Hepatocyte (in vitro differentiated cells): ENCODE results near the gene KANK4. TPM values are rescaled to one million over a fixed set of nuclear protein-coding genes. Genes with fewer than 3 reads are reported as not detected.

Source experiments
- DNase-seq: peaks from one replicate; pipeline ENCODE4 v3.0.0-alpha.2; 2016; ENCODE audit warnings: low spot score
- H2AFZ ChIP-seq: fragments of 200-600 bp; sonication (generic); 2 replicates; pipeline ENCODE4 v1.6.0; 2016; ENCODE audit warnings: antibody characterized with exemption, mild to moderate bottlenecking
- H3K27ac ChIP-seq: fragments of 200-600 bp; sonication (generic); 2 replicates; pipeline ENCODE4 v1.5.1; 2016; ENCODE audit warnings: mild to moderate bottlenecking
- H3K27me3 ChIP-seq: fragments of 200-600 bp; sonication (generic); 2 replicates; pipeline ENCODE4 v1.6.1; 2016
- H3K36me3 ChIP-seq: fragments of 200-600 bp; sonication (generic); replicated peaks from 2 replicates; pipeline ENCODE4 v1.5.1; 2016; ENCODE audit warnings: low read depth; ENCODE audit not compliant: insufficient read depth
- H3K4me1 ChIP-seq: fragments of 200-600 bp; sonication (generic); 2 replicates; pipeline ENCODE4 v1.5.1; 2016; ENCODE audit warnings: mild to moderate bottlenecking, moderate library complexity; ENCODE audit not compliant: insufficient read depth
- H3K4me2 ChIP-seq: fragments of 200-600 bp; sonication (generic); 2 replicates; pipeline ENCODE4 v1.6.0; 2016
- H3K4me3 ChIP-seq: fragments of 200-600 bp; sonication (generic); 2 replicates; pipeline ENCODE4 v1.5.1; 2016; ENCODE audit warnings: mild to moderate bottlenecking
- H3K79me2 ChIP-seq: fragments of 200-600 bp; sonication (generic); 2 replicates; pipeline ENCODE4 v1.6.0; 2017; ENCODE audit warnings: mild to moderate bottlenecking
- H3K9me2 ChIP-seq: fragments of 200-600 bp; sonication (generic); replicated peaks from 2 replicates; pipeline ENCODE4 v1.6.0; 2017; ENCODE audit warnings: mild to moderate bottlenecking; ENCODE audit not compliant: insufficient read depth
- H3K9me3 ChIP-seq: fragments of 200-600 bp; sonication (generic); 2 replicates; pipeline ENCODE4 v1.5.1; 2016; ENCODE audit warnings: low read depth, mild to moderate bottlenecking
- H4K20me1 ChIP-seq: fragments of 200-600 bp; sonication (generic); 2 replicates; pipeline ENCODE4 v1.6.0; 2016; ENCODE audit warnings: mild to moderate bottlenecking; ENCODE audit not compliant: insufficient read depth, poor library complexity, severe bottlenecking
- CTCF ChIP-seq: fragments of 200-600 bp; sonication (generic); IDR thresholded peaks from 2 replicates; pipeline ENCODE4 v1.5.1; 2016; ENCODE audit warnings: antibody characterized with exemption, mild to moderate bottlenecking; ENCODE audit not compliant: poor library complexity
- EZH2 ChIP-seq: fragments of 200-600 bp; sonication (generic); IDR thresholded peaks from 2 replicates; pipeline ENCODE4 v1.6.1; 2016; ENCODE audit warnings: antibody characterized with exemption, mild to moderate bottlenecking, borderline replicate concordance
- EZH2phosphoT487 ChIP-seq: fragments of 200-600 bp; sonication (generic); IDR thresholded peaks from one replicate; pipeline ENCODE4 v1.6.1; 2018; ENCODE audit warnings: antibody characterized with exemption, mild to moderate bottlenecking, low read depth, moderate library complexity; ENCODE audit not compliant: unreplicated experiment, severe bottlenecking
- WGBS: methylation state at CpG from one replicate; pipeline ENCODE4 v1.1.6; 2016; ENCODE audit warnings: low lambda C conversion rate; ENCODE audit errors: missing lambda C conversion rate; 5-methylcytosine and 5-hydroxymethylcytosine counted together
- polyA plus RNA-seq: library from polyadenylated mRNA; unstranded; fragments of >200 nt; fragmentation: Nextera tagmentation; extraction: Ambion mirVana; gene quantifications from 2 replicates; pipeline ENCODE4 v1.2.1, GENCODE V29; 2016
- total RNA-seq: library from RNA; depleted of rRNA; stranded (reverse); fragments of >200 nt; gene quantifications from 2 replicates; pipeline ENCODE4 v1.2.3, GENCODE V29; 2014

The KANK4 gene
- total and polyA plus RNA-seq, 2 experiments from 2014 or later: 6.0 to 7.7 TPM

- DNase-seq: no peak
- H3K36me3 ChIP-seq: no peaks in the 10 kb centered on the region
- H3K27ac ChIP-seq: no peak overlapping the region
- H3K9me3 ChIP-seq: no peaks in the 10 kb centered on the region
- TF ChIP-seq EZH2: no peak
- no peak for TF ChIP-seq EZH2phosphoT487
- no peak for TF ChIP-seq CTCF
- no peak overlapping the region for H3K4me3 ChIP-seq
- no peak overlapping the region for H3K4me2 ChIP-seq
- H4K20me1 ChIP-seq: no peaks in the 10 kb centered on the region
- 96% methylated on average over 3 of the region's 3 CpGs for WGBS
- peaks cover 5% of the 10 kb centered on the region for H3K4me1 ChIP-seq
- no peaks in the 10 kb centered on the region for H3K9me2 ChIP-seq
- H3K79me2 ChIP-seq: no peaks in the 10 kb centered on the region
- no peaks in the 10 kb centered on the region for H3K27me3 ChIP-seq
- no peak overlapping the region for H2AFZ ChIP-seq
Observed at GRCh38 chr1:62341089-62341488, 21.9 kb upstream of the KANK4 start.

GRCh38 chr1:62337706-62338631 is 18.7 kb upstream of the KANK4 start:
- H3K9me2 ChIP-seq: no peaks in the 10 kb centered on the region
- no peaks in the 10 kb centered on the region for H3K27me3 ChIP-seq
- H3K4me2 ChIP-seq: no peak overlapping the region
- H3K27ac ChIP-seq: no peak overlapping the region
- no peaks in the 10 kb centered on the region for H4K20me1 ChIP-seq
- no peaks in the 10 kb centered on the region for H3K36me3 ChIP-seq
- WGBS: 55% methylated on average over 21 of the region's 21 CpGs
- peak overlapping the region; percentile 5 for H2AFZ ChIP-seq
- H3K79me2 ChIP-seq: no peaks in the 10 kb centered on the region
- H3K4me1 ChIP-seq: peaks cover 5% of the 10 kb centered on the region
- no peak overlapping the region for H3K4me3 ChIP-seq
- TF ChIP-seq EZH2 (no peak), CTCF (no peak), EZH2phosphoT487 (no peak)
- DNase-seq: no peak
- no peaks in the 10 kb centered on the region for H3K9me3 ChIP-seq

- no peak overlapping the region for H3K4me2 ChIP-seq
- no peaks in the 10 kb centered on the region for H3K79me2 ChIP-seq
Observed at GRCh38 chr1:62336995-62337705, 17.9 kb upstream of the KANK4 start.

More at GRCh38 chr1:62336995-62337705, 17.9 kb upstream of the KANK4 start:
- H3K9me3 ChIP-seq: no peaks in the 10 kb centered on the region
- H3K27me3 ChIP-seq: no peaks in the 10 kb centered on the region
- 71% methylated on average over 10 of the region's 10 CpGs for WGBS
- no peak for TF ChIP-seq EZH2phosphoT487
- TF ChIP-seq CTCF: no peak
- no peak for TF ChIP-seq EZH2
- no peak for DNase-seq
- peaks cover 5% of the 10 kb centered on the region for H3K4me1 ChIP-seq
- H4K20me1 ChIP-seq: no peaks in the 10 kb centered on the region
- no peaks in the 10 kb centered on the region for H3K9me2 ChIP-seq
- no peak overlapping the region for H3K4me3 ChIP-seq
- H3K36me3 ChIP-seq: no peaks in the 10 kb centered on the region
- no peak overlapping the region for H2AFZ ChIP-seq
- H3K27ac ChIP-seq: no peak overlapping the region
